Lung microvascular endothelial cell (primary cell): Measurements from ENCODE around the gene CBFA2T3. TPM values are rescaled to one million over a fixed set of nuclear protein-coding genes. Genes with fewer than 3 reads are reported as not detected.
"Not testable (repeated sequence)": the region's sequence is repeated elsewhere in the genome, so short reads cannot be mapped to it uniquely, and the experiment has no call there.

Experiments used
- DNase-seq, 2 donors: peaks; one replicate each; pipeline versions ENCODE4 v3.0.0 to v3.0.0-alpha.2; 2010; ENCODE audit warnings: low read depth in 2 of 2
- total RNA-seq: library from RNA; depleted of rRNA; stranded (reverse); fragments of >200 nt; gene quantifications from 2 replicates; pipeline ENCODE4 v1.2.1, GENCODE V29; 2014

CBFA2T3 gene
- total RNA-seq, 1 donor from 2014 or later, result not detected

DNA sequence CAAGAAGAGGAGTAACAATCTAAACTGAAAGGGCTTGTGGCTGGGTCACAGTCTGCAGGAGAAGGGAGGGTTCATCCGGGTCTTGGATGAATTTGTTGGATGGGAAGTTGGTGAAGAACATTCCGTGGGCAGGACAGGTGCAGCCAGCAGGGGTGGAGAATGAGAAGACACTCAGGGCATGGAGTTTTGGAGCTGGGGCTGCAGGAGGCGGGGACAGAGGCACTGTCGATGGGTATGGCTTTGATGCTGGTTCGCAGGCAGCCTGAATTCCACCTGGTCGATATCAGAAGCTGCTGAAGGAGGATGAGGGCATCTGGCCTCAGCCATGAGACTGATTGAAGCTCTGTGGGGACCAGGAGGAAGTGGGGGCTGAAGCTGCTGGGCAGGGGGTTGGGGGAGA, 36.1 kb upstream of the CBFA2T3 start:
- no peak for DNase-seq

DNA sequence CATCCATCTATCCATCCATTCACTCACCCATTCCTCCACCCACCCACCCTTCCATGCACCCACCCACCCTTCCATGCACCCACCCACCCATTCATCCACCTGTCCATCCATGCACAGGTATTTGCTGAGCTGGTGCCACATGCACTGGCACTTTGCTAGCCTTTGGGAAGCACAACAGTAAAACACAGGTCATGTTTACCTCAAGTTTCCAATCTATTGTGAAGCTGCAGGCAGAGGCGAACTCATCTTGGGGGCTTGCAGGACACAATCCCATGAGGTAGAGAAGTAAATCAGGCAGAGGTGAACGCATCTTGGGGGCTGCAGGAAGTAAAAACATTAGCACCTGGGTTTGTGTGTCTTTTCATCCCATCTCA, 35.6 kb upstream of the CBFA2T3 start:
- no peak for DNase-seq

DNA sequence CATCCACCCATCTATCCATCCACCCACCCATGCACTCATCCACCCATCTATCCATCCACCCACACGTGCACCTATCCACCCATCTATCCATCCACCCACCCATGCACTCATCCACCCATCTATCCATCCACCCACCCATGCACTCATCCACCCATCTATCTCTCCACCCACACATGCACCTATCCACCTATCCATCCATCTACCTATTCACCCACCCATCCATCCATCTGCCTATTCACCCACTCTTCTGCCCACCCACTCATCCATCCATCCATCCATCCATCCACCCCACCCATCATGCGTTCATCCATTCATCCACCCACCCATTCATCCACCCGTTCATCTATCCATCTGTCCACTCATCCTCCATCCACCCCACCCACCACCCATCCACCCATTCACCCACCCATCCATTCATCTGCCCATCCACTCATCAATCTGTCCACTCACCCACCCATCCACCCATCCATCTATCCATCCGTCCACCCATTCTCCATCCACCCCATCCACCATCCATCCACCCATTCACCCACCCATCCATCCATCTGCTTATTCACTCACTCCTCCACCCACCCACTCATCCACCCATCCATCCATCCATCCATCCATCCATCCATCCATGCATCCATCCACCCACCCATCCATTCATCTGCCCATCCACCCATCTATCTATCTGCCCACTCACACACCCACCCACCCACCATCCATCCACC, 35.1 kb upstream of the CBFA2T3 start:
- no peak for DNase-seq

DNA sequence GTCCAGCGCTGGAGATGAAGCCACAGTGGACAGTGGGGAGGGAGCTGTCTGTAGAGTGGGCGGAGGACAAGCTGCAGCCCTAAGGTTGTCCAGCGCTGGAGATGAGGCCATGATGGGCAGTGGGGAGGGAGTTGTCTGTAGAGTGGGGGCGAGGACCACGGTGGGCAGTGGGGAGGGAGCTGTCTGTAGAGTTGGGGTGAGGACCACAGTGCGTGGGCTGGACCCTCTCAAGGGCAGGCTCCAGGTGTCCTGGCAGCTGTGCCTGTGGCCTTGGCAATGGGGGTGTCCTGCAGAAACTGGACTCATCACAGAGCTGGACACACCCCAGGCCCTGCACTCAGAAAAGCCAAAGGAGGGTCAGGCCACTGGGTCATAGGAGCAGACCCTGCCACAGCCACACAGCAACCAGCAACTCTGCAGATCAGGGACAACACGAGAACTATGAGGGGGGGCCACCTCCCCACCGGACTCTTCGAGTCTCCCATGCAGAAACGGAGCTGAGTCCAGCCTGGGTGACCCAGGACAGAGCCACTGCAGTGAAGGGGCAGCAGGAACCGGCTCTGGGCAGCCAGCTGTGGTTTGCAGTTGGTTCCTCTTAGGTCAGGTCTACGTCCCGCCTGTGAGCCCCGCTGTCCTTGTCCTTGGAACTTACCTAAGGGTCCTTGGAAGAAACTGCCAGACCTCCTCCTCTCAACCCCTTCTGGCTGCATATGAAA, 33.4 kb upstream of the CBFA2T3 start:
- DNase-seq, result no peak

DNA sequence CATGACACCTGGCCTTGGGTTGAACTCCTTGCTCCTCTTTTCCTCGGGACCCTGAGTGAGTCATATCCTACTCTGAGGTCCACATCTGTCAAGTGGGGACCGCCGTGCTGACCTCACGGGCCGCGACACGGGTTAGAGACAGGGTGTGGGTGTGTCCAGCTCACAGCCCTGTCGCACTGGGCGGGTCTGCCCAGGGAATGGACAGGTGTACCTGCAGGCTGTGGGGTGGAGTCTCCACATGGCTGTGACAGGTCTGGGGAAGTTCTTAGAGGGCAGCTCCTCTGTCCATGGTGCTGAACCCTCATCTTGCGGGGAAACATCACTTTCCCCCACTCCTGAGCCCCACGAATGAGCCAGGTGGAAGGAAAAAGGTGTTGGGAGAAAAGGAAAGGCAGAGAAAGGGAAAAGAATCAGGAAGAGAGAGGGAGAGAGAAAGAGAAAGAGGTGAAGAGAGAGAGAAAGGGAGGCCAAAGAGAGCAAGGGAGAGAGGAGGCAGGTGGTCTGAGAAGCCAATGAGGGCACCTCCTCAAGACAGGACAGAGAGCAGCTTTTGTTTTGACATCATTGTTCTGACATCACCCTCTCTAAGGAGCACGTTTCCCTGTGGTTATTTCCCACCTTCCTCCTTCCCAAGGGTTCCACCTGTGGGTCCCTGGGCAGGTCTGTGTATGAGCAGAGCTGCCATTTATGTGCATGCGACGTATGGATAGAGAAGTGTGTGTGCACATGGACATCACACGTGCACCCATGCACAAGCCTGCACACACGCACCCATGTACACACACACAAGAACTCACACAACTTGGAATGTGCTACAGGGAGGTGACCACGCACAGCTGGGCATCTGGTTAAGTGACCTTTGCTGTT, 32.6 kb upstream of the CBFA2T3 start:
- DNase-seq, result peak; percentile 31 to 35

DNA sequence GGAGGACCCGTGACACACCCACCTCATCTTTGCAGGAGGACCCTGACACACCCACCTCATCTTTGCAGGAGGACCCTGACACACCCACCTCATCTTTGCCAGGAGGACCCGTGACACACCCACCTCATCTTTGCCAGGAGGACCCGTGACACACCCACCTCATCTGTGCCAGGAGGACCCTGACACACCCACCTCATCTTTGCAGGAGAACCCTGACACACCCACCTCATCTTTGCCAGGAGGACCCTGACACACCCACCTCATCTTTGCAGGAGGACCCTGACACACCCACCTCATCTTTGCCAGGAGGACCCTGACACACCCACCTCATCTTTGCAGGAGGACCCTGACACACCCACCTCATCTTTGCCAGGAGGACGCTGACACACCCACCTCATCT, 31.8 kb upstream of the CBFA2T3 start:
- DNase-seq, result not testable (repeated sequence)

DNA sequence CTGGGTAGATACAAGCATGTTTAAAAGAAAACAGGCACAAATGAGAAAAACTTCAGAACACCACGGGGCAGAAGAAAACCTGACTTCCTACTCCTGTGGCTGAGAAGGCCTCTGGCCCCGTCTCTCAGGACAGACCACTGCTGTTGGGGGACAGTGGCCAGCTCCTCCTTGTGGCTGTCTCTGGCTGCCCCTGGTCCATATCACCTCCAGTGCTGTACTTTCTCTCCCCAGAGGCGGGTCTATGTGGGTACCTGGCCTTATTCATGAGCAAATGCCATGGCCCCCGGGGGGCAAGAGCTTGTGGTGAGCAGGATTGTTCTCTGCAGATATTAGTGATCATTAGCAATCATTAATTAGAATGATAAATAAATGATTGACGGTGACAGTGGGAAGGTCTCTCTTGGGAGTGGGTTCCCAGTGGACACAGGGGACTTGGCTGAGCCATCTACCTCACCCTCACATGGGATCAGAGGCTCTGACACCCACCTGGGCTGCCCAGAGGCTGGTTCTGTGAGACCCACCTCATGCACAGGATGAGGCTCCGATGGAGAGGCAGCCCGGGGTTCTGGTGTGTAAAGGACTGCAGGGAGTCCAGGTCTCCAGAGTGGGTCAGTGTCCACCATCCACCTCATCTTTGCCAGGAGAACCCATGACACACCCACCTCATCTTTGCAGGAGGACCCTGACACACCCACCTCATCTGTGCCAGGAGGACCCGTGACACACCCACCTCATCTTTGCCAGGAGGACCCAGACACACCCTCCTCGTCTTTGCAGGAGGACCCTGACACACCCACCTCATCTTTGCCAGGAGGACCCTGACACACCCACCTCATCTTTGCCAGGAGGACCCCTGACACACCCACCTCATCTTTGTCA, 30.6 kb upstream of the CBFA2T3 start:
- DNase-seq, result no peak

DNA sequence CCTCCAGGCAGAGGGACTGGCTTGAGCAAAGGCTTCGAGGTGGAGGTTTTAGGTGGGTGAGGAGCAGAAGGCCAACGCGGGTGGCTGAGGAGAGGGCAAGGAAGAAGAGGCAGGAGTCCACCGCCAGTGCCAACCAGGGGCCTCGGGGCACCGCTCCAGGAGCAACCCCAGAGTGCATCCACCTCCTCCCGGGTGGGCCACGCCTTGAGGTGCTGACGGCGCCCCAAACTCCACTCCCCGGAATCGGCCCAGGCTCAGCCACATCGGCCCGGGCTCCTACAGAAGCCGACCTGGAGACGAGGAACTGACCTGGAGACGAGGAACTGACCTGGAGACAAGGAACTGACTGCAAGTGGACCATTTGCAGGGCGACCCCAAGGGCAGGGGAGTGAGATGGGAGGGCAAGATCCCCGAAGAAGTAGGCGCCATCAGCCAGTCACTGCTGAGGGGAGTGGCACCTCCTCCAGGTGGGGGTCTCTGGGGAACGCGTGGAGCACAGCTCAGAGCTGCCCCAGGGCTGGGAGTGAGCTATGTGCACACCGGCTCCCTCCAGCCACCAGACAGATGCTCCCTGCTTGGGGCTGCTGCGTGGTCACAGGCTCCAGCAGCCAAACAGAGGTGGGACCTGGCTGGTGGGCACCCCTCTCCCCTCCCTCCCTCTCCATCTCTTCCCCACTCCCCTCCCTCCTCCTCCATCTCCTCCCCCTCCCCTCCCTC, 29.2 kb upstream of the CBFA2T3 start:
- DNase-seq, result no peak

DNA sequence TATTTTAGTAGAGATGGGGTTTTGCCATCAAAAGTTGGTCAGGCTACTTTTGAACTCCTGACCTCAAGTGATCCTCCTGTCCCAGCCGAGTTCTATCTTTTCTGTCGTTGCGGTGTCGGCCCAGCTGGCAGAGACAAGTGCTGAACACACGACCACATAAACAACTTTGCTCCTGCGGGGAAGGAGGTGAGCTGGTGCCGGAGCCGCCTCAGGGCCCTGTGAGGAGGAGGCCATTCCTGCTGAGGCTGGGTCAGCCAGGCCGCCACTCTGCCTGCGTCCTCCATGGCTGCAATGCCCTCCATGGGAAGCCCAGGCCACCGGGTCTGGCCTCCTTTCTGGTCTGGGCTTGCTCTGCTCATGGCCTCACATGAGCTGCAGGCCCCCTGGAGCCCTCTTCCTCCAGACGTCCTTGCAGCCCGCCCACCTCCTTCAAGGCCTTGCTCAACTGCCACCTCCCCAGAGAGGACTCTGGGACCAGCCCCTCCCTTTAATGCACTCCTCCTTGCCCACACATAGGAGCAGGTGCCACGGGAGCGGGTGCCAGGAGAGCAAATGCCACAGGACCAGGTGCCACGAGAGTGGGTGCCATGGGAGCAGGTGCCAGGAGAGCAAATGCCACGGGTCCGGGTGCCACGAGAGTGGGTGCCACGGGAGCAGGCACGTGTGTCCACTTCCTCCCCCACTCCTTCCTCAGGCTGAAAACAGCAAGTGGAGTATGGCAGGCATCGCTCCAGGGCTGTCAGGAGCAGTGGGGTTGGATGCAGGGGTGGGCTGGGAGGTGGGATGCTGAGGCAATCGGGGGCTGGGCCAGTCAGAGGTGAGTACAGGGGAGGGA, 28.4 kb upstream of the CBFA2T3 start:
- DNase-seq, result no peak

DNA sequence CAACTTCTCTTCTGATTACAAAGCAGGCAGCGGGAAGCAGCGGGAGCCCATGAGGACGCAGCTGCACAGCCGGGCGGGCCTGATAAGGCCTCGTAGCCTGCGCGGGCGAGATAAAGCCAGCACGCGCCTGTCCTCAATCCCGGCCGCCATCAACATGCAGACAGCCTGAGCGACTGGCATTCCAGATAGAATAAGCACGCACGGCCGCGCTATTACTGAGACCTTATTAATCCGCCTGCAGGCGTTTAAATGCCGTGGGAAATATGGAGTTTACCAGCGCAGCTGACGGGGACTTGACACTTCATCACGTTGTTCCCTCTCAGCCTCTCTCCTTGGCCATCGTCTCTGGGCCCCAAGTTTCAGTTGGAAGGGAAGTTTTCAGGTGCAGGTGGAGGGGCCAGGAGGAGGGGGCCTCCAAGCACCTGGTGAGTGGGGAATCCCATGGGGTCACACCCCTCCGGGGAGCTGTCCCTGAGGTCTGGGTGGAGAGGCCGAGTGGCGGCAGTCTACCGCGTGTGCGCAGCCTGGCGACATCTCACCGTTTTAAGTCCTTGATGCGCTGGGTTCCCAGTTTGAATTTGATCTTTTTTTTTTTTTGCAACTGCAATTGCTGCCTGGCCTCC, 27.3 kb upstream of the CBFA2T3 start:
- DNase-seq, result peak; percentile 55 to 83

DNA sequence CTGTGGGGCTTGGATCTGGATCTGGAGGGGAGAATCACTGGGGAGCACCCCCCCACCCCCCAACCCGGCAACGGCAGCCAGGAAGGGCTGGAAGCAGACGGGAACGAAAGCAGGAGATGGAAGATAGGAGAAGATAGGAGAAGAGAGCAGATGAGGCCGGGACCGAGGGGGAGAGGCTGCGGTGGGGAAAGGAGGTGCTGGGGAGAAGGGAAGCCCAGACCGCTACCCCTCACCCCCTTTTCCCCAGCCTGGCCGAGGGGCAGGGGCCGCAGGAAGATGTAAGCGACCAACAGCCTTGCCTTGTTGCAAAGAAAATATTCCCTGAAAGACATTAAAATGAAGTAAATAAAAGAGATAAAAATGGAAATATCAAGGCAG, 26.8 kb upstream of the CBFA2T3 start:
- DNase-seq, result no peak

DNA sequence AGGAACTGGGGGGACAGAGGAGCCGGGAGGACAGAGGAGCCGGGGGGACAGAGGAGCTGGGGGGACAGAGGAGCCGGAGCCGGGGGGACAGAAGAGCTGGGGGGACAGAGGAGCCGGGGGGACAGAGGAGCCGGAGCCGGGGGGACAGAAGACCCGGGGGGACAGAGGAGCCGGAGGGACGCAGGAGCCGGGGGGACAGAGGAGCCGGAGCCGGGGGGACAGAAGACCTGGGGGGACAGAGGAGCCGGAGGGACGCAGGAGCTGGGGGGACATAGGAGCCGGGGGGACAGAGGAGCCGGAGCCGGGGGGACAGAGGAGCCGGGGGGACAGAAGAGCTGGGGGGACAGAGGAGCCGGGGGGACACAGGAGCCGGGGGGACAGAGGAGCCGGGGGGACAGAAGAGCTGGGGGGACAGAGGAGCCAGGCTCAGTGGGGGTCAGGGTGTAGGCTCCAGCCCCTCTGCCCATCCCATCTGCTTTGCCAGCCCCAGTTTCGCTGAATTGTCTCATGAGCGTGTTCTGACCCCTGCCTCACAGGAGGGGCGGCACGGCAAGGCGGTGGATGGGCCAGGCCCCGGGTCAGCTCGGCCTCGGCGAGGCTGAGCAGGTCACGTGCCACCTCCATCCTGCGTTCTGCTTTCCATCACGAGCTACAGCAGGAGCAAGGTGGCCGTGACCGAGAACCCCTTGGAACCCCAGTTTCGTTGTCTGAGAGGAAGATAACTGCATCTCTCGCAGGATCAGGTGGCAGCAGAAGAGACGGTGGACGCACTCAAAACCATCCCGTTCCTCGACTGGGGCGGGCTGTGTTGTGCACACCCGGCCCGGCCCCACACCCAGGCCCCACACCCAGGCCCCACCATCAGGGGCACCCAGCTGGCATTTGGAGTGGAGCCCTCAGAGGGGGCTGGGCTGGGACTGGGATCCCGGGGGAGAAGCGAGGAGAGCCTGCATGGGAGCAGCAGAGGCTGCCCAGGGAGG, 26.1 kb upstream of the CBFA2T3 start:
- no peak for DNase-seq

DNA sequence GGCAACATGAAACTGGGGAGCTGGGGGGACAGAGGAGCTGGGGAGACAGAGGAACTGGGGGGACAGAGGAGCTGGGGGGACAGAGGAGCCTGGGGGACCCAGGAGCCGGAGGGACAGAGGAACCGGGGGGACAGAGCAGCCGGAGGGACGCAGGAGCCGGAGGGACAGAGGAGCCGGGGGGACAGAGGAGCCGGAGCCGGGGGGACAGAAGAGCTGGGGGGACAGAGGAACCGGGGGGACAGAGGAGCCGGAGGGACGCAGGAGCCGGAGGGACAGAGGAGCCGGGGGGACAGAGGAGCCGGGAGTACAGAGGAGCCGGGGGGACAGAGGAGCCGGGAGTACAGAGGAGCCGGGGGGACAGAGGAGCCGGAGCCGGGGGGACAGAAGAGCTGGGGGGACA, 25.1 kb upstream of the CBFA2T3 start:
- DNase-seq, result not testable (repeated sequence)

DNA sequence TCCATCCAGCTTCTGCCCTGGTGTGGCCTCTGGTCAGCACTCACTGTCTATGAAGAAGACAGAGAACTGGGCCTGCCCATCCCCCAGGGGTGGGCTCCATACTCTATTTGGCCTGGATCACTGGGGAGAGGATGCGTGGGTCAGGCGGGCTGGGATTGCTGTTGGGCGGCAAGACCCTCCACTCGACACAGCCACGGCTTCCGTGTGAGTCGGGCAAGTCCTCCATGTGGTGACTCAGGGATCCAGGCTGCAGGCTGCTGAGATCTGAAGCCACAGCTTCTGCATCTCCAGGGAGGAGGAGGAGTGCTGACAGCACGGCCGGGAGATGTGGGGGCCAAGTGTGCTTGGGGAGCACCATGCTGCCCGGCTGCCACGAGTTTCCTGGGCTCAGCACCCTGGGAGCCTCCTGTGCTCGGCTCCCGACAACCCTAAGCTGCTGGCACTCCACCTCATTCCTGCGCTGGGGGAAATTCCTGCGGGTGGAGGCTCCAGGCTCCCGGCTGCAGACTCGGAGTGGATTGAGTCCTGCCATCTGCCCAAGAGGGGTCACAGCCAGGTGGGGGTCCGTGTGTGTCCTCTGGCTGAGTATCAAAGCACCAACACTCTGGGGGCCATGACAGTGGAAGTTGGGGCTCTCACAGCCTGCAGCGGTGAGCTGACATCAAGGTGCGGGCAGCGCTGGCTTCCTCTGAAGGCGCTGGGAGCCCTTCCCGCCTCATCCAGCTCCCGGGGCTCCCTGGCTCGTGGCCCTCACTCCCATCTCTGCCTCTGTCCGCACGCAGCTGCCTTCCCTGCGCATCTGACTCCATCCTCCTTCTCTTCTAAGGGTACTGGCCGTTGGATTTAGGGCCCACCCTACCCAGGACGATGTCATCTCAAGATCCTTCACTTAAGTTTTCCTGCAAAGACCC, 24.4 kb upstream of the CBFA2T3 start:
- DNase-seq, result no peak

DNA sequence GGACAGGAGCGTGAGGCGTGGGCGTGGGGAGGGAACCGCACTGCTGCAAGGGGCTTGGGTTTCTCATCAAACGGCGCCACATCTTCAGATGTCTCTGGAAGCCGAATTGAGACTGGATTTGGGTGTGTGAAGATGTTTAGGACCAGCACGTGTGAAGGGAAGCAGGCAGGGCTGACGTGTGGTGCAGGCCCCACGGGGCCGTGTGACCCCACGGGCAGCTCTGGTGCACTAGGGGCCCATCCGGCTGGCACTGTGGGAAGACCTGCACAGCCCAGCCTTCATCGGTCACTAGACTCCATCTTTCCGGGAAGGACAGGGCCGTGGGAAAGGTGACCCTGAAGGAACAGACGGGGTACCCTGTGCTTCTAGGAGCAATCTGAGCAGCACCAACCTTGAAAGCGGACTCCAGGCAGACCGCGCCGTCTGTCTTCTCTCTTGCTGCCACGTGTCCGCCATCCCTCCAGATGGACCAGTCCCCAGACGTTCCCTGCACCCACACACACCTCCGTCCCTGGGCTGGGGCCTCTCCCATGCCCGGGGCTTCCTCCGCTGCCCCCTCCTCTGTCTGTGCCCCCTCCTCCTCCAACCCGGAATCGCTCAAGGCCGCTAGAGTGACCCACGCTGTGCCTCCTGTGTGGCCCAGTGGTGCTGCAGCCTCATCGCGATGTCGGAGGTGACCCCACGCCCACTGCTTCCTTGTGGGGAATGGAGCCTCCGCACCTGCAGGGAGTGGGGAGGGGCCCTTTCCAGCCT, 23.4 kb upstream of the CBFA2T3 start:
- DNase-seq, result no peak

DNA sequence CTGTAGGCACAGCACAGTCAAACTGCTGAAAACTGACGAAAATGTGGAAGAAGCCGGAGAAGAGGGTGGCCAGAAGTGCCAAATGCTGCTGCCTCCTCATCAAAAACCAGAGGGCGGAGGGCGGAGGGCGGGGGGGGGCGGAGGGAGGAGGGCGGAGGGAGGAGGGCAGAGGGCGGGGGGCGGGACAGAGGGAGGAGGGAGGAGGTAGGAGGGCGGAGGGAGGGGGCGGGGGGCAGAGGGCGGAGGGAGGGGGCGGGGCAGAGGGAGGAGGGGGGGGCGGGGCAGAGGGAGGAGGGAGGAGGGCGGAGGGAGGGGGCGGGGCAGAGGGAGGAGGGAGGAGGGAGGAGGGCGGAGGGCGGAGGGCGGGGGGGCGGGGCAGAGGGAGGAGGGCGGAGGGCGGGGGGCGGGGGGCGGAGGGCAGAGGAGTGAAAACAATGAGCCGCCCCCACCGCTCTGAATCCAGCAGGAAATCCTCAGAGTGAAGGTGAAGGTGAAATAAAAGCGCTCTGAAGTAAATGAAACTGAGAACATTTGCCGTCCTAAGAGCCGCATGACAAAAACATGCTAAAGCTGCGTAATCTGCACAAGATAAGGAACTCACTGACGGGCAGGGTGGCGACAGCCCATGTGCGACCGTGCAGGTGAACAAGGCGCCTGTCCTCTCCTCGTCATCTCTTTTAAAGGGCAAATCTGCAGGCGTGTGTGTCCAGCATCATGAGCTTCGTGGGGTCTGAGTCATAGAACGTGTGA, 22.6 kb upstream of the CBFA2T3 start:
- DNase-seq, result no peak
